Peyer's patch (tissue), 4 donors: ENCODE data around the gene ATP11A. TPM values are rescaled to one million over a fixed set of nuclear protein-coding genes. Genes with fewer than 3 reads are reported as not detected.
"Not testable (repeated sequence)": the region's sequence is repeated elsewhere in the genome, so short reads cannot be mapped to it uniquely, and the experiment has no call there.

ENCODE experiments used
- DNase-seq, 3 donors: peaks; one replicate each; pipeline ENCODE4 v3.0.0-alpha.2; 2017 to 2019
- H3K27ac ChIP-seq, 4 donors: fragments of 200-600 bp; sonication (generic); one replicate each; pipeline ENCODE4 v1.5.1; 2016 to 2019
- H3K27me3 ChIP-seq, 2 donors: fragments of 200-600 bp; sonication (generic); one replicate each; pipeline ENCODE4 v1.5.1; 2019
- H3K36me3 ChIP-seq, 3 donors: fragments of 200-600 bp; sonication (generic); one replicate each; pipeline ENCODE4 v1.5.1; 2016 to 2019
- H3K4me1 ChIP-seq, 4 donors: fragments of 200-600 bp; sonication (generic); one replicate each; pipeline ENCODE4 v1.5.1; 2016 to 2019
- H3K4me3 ChIP-seq, 4 donors: fragments of 200-600 bp; sonication (generic); 1 replicate in 3 of 4; 2 replicates in 1 of 4; pipeline ENCODE4 v1.5.1; 2016 to 2019; ENCODE audit warnings: mild to moderate bottlenecking in 1 of 4
- H3K9me3 ChIP-seq, 4 donors: fragments of 200-600 bp; sonication (generic); one replicate each; pipeline ENCODE4 v1.5.1; 2016 to 2019; ENCODE audit warnings: mild to moderate bottlenecking in 1 of 4
- CTCF ChIP-seq, 6 experiments: fragments of 450-650 bp in 4 of 6; fragments of 200-600 bp in 2 of 6; sonication (generic) in 1 of 6; IDR thresholded peaks; one replicate each; pipeline ENCODE4 v1.5.1; 2017 to 2019; ENCODE audit warnings: antibody characterized with exemption in 6 of 6, mild to moderate bottlenecking in 3 of 6, moderate library complexity in 1 of 6
- POLR2A ChIP-seq, 2 donors: fragments of 450-650 bp; IDR thresholded peaks; one replicate each; pipeline ENCODE4 v1.5.1; 2017; ENCODE audit warnings: antibody characterized with exemption in 2 of 2, mild to moderate bottlenecking in 2 of 2, moderate library complexity in 2 of 2
- total RNA-seq, 4 donors: library from RNA; depleted of rRNA; stranded (reverse); fragments of >200 nt; gene quantifications; one replicate each; pipeline ENCODE4 v1.1.0, GENCODE V29; 2016

The ATP11A gene
- total RNA-seq, 4 donors from 2014 or later: 33.1 to 64.2 (median 53.7) TPM

- H3K36me3 ChIP-seq: no peaks in the 10 kb centered on the region
- H3K4me3 ChIP-seq: no peak overlapping the region
- H3K27ac ChIP-seq: no peak overlapping the region
- H3K27me3 ChIP-seq: no peaks in the 10 kb centered on the region
- no peak for DNase-seq
- TF ChIP-seq POLR2A (IDR thresholded peaks at IDR 0.05): no peak
- no peak for TF ChIP-seq CTCF (IDR thresholded peaks at IDR 0.05)
- H3K4me1 ChIP-seq: peaks cover 0 to 5% (median 0%) of the 10 kb centered on the region in 4 donors
- H3K9me3 ChIP-seq: no peaks in the 10 kb centered on the region
Observed at GRCh38 chr13:112706171-112706570, 16.3 kb downstream of the ATP11A start.

- peak in 2 of 3 donors; percentile 19 to 20 for DNase-seq
- TF ChIP-seq CTCF (IDR thresholded peaks at IDR 0.05): no peak
- TF ChIP-seq POLR2A (IDR thresholded peaks at IDR 0.05): no peak
- no peaks in the 10 kb centered on the region for H3K27me3 ChIP-seq
- H3K9me3 ChIP-seq: no peaks in the 10 kb centered on the region
- H3K27ac ChIP-seq: no peak overlapping the region
- no peaks in the 10 kb centered on the region for H3K36me3 ChIP-seq
- no peak overlapping the region for H3K4me3 ChIP-seq
- H3K4me1 ChIP-seq: peaks cover 0 to 19% (median 4%) of the 10 kb centered on the region in 4 donors
Observed at GRCh38 chr13:112708560-112709240, 18.9 kb downstream of the ATP11A start.

DNA sequence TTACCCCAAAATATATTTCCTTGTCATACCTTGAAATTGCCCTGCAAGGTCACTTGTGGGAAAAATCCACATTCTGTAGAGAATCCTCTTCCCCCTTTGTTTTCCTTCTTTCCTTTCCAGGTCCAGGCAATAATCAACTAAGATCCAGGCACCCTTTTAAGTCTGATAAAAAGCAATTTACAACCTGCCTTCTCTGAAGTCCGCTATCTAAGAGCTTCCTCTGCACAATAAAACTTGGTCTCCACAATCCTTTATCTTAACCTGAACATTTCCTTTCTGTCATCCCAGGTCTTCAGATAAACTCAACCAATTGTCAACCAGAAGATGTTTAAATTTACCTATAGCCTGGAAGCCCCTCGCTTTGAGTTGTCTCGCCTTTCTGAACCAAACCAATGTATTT, 19.5 kb downstream of the ATP11A start:
- H3K4me3 ChIP-seq, H3K9me3 ChIP-seq, H3K27ac ChIP-seq, H3K36me3 ChIP-seq, H3K27me3 ChIP-seq, DNase-seq: not testable (repeated sequence)
- peaks cover 0 to 19% (median 4%) of the 10 kb centered on the region in 4 donors for H3K4me1 ChIP-seq

- peak in 2 of 3 donors; percentile 40 to 42 for DNase-seq
- no peaks in the 10 kb centered on the region for H3K9me3 ChIP-seq
- H3K27ac ChIP-seq: peak overlapping the region in 2 of 4 donors; percentile 86 to 90
- no peak for TF ChIP-seq POLR2A (IDR thresholded peaks at IDR 0.05)
- TF ChIP-seq CTCF (IDR thresholded peaks at IDR 0.05): no peak
- H3K27me3 ChIP-seq: no peaks in the 10 kb centered on the region
- no peaks in the 10 kb centered on the region for H3K36me3 ChIP-seq
- H3K4me3 ChIP-seq: no peak overlapping the region
- peaks cover 0 to 19% (median 4%) of the 10 kb centered on the region in 4 donors for H3K4me1 ChIP-seq
Observed at GRCh38 chr13:112709825-112710783, 20.3 kb downstream of the ATP11A start.

DNA sequence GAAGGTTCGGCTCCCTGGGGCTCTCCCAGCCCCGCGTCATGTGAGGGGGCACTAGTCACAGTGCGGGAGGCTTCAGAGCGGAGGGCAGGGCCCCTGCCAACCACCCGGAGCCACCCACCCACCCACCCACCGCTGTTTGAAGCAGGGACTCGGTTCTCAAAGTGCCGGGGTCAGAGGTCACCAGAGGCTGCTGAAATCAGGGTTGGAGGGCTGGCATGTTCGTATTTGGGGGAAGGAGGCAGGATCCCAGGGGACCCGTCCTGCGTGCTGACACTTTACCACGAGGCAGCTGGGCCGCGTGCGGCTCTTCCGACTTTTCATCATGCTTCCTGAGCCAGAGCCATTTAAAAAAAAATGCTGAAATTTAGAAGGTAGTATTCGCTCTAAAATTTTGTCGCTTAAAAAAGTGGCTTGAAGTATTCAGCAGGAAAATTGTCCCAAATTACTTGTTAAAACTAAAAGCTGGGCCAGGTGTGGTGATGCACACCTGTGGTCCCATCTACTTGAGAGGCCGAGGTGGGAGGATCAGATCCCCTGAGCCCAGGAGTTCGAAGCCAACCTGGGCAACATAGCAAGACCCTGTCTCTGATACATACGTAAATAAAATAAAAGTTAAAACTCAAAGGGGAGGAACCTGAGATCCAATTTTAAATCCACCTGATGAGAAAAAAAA, 21.2 kb downstream of the ATP11A start:
- Histone ChIP-seq H3K27me3 (no peaks in the 10 kb centered on the region), H3K36me3 (no peaks in the 10 kb centered on the region), H3K4me1 (peaks cover 0 to 19% (median 4%) of the 10 kb centered on the region in 4 donors), H3K4me3 (peak overlapping the region in 2 of 4 donors; percentile 28 to 35), H3K27ac (peak overlapping the region; percentile 52 to 90 (median 76)), H3K9me3 (no peaks in the 10 kb centered on the region)
- peak in 2 of 3 donors; percentile 30 to 45 for DNase-seq
- TF ChIP-seq CTCF (IDR thresholded peaks at IDR 0.05) (no peak), POLR2A (IDR thresholded peaks at IDR 0.05) (no peak)
